GM18520 (cell line): Measurements from ENCODE around the gene PGAM5.
"Not testable (repeated sequence)": the region's sequence is repeated elsewhere in the genome, so short reads cannot be mapped to it uniquely, and the experiment has no call there.

Experiments used
- ATAC-seq: cut with Tn5 transposase; IDR thresholded peaks from one replicate; pipeline ENCODE4 v1.9.1; 2021; ENCODE audit not compliant: unreplicated experiment

Gene PGAM5

GRCh38 chr12:132741620-132742019, 31.0 kb downstream of the PGAM5 start:
- ATAC-seq, result no peak

- no peak for ATAC-seq
These were observed 33.2 kb downstream of the PGAM5 start for GRCh38 chr12:132743831-132744230.

DNA sequence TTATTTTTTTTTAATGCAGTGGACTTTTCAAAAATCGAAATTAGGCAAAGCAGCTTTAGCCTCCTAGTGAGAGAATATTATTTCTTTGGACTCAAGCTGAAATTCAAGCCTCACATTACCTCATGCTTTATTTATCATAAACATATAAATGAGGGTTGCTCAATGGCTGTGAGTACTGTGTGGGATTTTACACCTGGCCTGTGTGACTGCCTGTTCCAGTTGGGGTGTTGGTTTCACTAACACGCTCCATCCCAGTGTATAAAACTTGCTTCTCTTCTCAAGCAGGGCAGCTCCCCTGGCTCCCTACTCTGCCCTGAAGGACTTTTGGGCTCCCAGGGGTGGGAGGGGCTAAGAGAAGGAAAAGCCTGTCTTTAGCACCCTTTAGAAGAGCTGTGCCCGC, 36.0 kb downstream of the PGAM5 start:
- no peak for ATAC-seq

DNA sequence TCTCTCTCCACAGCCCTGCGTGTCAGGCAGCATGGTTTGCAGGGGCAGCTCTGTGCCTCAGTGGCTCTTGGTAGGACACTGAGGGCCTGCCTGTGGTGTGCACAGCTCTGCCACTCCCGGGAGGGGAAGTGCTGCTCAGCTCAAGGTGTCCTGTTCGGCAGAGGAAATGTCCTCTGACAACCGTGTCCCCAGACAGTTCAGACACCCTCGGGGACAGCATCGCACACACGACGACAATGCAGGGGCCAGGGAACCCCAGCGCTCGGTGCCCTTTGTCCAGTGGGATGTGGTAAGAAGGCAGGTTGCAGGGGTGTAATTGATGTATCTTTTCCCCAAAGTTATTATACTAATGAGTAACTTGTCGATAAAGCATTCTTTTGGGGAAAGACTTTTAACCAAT, 36.8 kb downstream of the PGAM5 start:
- ATAC-seq, result no peak

GRCh38 chr12:132747896-132748295, 37.3 kb downstream of the PGAM5 start:
- no peak for ATAC-seq

DNA sequence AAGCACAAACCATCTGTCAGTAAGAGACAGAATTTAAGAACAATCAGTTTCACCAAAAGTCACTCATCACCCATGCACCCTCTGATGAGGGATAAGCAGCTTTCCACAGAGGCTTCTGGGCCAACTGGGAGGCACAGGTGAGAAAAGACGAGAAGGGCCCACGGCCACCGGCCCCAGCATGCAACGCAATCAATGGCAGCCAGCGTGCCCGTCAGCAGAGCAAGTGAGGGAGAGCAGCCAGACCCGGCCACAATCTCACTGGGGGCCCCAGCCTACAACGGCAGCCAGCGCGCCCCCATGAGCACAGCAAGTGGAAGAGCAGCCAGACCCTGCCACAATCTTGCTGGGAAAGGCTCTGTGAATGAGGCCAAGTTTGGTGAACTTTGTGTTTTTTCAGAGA, 37.7 kb downstream of the PGAM5 start:
- no peak for ATAC-seq

DNA sequence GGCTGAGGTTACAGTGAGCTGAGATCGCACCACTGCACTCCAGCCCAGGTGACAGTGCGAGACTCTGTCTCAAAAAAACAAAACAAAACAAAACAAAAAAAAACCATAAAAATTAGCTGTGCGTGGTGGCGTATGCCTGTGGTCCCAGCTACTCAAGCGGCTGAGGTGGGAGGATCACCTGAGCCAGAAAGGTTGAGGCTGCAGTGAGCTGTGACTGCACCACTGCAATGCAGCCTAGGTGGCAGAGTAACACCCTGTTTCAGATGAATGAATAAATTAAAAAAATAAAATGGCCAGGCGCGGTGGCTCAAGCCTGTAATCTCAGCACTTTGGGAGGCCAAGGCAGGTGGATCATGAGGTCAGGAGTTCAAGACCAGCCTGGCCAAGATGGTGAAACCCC, 43.0 kb downstream of the PGAM5 start:
- ATAC-seq, result not testable (repeated sequence)

DNA sequence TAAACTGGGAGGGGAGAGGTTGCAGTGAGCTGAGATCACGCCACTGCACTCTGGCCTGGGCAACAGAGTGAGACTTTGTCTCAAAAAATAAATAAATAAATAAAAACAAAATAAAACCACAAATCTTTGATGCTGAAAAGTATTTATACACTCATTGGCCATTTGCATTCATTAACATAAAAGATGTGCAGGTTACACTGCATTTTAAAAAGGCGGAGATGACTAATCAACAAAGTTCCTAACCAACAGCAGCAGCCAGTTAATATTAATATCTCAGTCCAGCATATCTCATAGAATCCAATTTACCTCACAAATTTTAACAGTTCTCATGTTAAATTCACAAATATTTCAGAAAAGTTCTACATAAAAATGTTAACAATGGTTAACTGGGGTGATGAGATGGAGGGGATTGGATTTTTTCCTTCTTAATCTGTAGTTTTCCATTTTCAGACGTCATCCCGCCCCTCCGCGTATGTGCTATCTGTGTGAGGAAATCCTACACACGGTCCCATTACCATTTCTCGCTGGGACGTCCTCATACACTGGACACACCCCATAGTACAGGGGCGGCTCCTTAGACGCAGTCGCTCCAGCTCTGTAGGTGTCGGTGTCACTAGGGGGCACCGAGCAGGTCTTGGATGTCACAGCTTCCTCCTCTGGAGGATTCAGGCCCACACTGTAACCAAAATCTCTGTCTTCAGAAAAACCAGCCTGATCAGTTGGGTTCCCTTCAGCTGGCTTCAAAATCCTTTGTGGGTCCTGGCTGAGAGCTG, 43.7 kb downstream of the PGAM5 start:
- ATAC-seq, result no peak

DNA sequence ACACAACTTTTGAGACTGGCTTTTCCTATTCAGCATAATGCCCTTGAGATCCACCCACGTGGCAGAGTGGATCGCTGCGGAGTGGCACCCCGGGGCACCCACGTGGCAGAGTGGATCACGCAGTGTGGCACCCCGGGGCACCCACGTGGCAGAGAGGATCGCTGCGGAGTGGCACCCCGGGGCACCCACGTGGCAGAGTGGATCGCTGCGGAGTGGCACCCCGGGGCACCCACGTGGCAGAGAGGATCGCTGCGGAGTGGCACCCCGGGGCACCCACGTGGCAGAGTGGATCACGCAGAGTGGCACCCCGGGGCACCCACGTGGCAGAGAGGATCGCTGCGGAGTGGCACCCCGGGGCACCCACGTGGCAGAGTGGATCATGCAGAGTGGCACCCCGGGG, 48.2 kb downstream of the PGAM5 start:
- not testable (repeated sequence) for ATAC-seq

DNA sequence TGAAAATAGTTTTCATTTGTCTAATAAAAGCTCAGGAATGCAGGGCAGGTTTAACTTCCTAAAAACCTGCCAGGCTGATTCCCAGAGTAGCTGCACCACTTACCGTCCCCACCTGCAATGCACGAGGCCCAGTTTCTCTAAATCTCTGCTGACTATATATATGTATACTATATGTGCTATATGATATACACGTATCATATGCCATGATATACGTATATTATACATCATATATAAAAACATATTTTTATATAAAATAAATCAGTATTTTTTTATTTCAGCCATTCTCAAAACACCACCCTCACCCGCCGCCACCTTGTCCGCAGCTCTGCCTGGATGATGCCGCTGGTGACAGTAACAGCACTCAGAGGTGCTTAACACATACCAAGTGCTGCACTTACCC, 48.7 kb downstream of the PGAM5 start:
- no peak for ATAC-seq

DNA sequence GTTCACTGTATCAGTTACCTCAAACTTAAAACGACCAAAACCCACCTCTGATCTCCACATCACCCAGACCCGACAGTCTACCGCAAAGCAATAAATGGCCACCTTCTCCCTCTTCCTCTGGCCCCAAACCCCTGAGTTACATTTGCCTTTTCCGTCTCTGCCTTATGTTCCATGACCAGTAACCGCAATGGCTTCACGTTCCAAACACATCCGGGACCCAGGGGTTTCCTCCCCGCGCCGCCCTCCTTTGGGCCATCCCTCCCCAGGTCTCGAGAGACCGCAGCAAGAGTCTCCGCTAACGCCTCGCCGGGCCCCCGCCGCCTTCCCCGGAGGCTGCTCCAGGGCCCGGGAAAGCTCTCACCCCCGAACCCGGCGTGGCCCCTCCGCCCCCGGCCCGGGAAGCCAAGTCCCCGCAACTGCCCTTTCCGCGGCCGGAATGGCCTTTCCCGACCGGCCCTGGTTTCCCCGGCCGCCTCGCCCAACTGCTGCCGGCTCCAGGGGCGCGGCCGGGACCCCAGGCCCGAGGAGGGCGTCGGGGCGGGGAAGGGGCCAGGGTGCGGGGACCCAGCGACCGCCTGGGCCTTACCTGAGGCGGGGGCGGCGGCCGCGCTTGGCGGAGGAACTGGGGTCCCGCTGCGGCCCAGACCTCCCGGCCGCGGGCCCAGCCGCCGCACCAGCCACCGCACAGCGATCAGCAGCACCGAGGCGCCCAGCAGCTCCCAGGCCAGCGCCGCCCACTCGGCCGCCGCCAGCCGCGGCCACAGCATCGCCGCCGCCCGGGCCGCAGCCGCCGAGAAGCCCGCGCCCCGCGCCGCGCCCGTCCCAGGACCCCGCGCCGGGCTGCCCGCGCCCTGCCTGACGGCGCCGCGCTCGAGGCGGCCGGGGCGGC, 50.6 kb downstream of the PGAM5 start, which contains the start of gene ANKLE2:
Gene ANKLE2, minus strand, starts transcription at position 801 of the 889 bp plus-strand sequence. Its CDS starts 34 bp downstream, at position 767.
- ATAC-seq, result peak; percentile 12

DNA sequence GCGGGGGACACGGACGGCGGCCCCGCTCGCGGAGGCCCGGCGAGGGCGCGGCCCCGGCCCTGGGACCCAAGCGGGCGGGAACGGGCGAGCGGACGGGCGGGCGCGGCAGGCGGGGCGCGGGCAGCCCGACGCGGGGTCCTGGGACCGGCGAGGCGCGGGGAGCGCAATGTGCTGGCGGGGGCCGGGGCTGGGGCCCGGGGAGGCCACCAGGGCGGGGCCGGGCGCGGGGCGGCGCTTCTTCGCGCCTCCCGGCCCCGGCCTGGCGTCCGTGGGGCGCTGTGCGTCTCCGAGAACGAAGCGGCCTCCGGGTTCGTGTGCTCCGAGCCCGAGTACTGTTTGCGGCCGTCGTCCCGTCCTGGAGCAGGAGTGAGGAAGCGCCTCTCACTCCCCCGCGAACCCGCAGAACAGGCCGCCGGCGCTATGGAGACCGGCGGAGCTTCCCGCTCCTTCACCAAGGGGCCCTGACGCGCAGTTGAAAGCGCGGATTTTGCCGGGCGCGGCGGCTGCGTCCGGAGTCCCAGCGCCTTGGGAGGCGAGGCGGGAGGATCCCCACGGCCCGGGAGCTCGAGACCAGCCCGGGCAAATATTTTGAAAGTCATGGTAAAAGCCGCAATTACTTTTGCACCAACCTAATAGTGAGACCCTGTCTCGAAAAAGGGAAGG, 51.4 kb downstream of the PGAM5 start:
- peak; percentile 63 for ATAC-seq

- no peak for ATAC-seq
These were observed 53.6 kb downstream of the PGAM5 start for GRCh38 chr12:132764231-132764630.

DNA sequence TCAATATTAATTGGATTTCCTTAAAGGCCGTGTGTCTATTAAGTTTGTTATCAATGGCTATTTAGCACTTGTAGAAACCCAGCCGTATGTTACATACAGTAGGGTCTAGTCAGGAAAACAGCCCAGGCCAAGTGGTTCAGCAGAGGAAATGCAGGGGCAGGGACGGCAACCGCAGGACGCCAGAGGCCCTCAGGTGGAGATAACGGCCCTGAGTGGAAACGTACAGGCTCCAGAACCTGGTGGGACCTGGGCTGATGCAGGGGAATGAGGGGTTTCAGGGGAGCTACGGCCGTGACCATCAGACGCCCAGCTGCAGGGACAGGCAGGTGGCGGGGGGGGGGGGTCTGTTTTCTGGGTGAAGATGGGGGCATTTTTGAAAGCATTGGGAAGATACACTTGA, 54.7 kb downstream of the PGAM5 start:
- ATAC-seq, result no peak

DNA sequence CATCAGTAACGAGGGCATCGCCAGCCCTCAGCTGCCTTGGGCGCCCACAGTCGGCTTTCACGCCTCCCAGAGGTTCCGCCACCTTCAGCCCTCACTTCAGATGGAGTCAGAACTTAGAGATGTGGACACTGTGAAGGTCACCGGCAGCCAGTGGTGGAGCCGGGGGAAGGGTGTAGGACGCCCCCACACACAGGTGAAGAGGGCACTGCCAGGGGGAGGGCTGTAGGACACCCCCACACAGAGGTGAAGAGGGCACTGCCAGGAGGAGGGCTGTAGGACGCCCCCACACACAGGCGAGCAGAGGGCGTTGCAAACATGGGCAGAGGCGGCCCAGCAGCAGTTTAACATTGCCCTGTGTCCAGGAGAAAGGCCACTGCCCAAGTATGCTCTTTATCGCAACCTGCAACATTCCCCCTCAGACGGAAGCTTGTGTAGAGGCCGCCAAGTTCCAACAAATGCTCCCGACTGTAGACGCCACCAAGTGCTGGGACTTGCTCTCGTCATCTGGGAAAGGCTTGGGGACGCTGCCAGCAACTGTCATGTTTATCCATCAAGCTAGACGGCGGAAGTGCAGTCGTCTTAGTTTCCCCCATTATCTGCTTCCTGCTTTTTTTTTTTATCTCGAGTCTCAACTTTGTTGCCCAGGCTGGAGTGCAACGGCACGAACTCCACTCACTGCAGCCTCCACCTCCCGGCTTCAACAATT, 55.9 kb downstream of the PGAM5 start:
- no peak for ATAC-seq

GRCh38 chr12:132771126-132771838, 60.6 kb downstream of the PGAM5 start:
- no peak for ATAC-seq
